Measurements from ENCODE around the gene DNAH1.

Gene DNAH1

DNA sequence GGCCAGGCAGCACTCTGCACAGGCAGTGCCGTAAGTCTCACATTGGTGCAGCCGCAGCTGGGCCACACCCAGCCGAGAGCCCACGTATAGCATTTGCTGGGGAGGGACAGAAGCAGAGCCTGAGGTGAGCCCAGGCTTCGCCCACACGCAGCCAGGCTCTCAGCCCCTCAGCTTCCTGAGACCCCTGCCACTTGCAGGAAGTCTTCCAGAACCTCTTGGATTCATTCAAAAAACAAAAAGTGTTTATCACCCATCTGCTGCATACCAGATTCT is 121.9 kb downstream of the DNAH1 start:
- no peak for DNase-seq

DNA sequence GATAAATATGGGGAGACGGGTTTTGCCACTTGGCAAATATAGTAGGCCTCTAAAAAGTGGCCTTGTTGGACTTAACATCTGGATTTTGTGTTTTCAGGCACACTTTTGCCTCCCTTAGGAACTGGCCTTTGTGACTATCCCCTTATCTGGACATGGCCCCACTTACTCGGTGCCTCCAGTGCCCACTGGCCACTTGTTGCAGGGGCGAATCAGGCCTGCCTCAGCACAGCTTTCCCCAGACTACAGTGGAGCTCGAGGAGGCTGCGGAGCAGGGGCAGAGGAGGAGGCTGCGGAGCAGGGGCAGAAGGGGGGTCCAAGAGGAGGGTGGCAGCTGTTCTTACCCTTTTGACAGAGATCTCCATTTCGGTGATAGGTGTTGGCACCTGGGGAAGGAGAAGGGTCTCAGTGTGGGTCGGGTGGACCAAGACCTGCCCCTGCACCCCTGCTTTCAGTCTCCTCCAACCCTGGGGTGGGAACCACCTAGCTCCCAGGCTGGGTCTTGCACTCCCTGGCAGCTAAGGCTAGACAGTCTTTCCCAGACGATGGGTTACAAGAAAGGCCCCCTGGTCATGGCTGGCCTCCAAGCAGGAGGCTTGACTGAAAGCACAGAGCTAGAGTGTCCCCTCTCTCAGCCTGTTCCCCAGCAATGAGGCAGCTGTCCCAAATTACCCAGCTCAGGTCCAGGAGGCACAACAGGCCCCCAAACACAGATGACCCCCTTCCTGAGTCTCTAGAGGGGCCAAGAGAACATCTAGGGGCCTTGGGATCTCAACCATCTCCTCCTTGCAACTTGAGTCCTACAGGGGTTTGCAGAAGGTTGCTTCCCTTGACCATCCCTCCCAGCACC is 122.7 kb downstream of the DNAH1 start:
- no peak for DNase-seq

GRCh38 chr3:52439426-52440248 is 123.5 kb downstream of the DNAH1 start:
- no peak for DNase-seq

DNA sequence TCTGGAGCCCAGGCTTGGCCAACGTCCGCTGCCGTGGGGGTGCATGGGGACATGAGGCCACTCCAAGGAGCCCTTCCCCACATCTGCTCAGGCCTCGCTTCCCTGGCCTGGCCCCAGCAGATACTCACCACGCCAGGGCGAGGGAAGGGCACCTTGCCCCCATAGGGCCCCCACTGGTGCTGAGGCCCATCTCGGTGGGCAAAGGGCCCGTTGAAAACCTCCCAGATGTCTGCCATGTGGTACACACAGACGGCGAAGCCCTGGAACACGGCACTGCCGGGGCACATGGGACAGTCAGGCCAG is 124.1 kb downstream of the DNAH1 start:
- DNase-seq: no peak

- DNase-seq: no peak
Measured at GRCh38 chr3:52440671-52441070, 124.6 kb downstream of the DNAH1 start.

DNA sequence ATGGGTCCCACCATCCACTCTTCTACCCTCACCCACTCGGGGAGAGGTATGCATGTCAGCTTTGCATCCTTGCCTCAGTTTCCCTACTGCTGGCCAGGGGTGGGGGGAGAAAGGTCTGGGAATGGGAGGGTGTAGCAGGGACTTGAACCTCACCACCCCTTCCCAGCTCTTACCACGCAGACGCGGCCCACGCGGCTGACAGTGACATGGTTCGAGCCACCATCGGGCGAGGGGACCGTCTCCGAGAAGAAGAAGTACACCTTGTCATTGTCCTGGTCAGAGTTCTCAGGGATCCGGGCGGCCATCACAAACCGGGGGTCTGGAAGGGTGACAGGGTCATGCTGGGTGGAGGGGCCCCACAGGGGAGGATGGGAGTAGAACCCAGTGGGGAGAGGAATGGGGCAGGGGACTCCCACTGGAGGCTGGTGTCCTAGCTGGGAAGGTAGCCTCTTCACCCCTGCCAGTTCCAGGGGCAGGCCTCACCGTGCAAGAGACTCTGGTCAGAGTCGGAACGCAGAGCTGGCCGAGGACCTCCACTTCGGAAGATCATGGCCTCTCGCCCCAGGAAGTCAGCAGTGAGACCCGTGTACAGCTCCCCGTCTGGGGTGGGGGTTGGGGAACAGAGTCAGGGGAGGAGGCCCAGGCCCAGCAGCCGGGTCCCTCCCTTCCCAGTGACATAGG is 125.1 kb downstream of the DNAH1 start:
- DNase-seq: no peak

DNA sequence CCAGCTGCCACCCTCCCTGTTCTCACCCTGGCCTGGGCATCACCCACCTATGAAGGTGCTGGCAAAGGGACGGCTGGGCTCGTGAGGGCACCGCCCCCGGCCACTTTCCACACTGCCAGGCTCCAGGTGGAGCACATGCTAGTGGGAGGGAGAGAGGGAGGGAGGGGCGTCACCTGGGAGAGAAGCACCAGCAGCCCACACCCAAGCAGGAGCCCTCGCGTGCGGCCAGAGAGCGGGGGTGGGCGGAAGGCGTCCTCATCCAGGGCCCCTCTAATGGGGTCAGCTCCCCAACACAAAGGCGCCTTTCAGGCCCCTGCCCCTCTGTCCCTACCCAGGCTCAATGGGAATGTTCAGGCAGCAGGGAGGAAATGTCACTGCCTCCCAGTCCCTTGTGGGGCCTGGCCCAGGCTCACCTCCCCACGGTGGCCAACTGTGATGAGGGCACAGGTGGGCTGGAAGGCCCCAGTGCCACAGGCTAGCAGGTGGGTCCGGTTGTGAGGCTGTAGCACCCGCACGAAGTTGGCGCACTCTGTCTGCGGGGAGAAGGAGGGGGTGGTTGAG is 125.7 kb downstream of the DNAH1 start:
- DNase-seq: no peak

DNA sequence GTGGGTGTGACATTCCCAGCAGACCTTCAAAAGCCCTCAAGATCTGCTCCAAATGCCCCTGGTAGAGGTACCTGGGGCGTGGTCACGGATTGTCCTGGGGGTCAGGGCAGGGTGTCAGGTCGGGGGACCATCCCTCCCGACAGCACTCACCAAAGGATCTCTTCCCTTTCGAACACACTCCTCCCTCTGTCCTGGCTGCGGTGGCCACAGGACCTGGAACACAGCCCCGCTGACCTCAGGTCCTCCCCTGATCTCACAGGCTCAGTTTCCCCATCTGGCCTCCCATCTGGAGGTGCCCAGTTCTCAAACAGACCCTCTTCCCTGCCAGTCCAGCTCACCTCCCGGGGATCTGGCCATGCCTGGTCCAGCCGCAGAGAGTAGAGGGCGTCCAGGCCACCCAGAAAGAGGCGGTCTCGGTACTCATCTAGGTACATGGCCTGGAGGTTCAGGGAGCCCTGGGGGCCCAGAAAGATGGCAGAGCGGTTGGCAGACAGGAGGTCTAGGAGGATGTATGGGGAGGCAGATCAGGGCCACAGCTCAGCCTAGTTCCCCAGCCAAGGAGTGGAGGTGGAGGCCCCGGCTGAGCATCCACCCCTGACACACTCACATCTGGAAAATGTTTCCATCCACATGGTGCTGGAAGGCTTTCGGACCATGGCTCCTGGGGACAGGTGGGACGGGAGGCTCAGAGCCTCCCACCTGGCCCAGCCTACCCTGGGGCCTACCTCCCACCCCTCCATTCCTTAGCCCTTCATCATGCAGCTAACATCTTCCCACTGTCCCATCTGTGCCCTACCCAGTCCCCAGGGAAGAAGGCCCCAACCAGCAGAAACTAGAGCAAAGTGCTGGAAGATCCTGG is 126.5 kb downstream of the DNAH1 start:
- DNase-seq: no peak

DNA sequence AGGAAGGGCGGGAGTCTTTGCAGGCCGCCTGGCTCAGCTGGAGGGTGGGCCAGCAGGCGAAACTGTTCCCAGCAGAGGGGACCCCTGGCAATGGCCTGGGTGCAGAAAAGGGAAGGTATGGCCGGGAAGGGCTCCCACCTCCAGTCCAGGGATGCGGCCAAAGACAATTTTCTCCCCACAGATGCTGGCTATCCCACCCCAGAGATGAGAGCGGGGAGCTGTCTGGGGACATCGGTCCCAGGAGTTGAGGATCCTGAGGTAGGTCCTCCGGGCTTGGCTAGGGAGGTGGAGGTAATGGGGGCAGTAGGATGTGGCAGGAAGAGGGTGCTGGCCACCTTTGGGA is 127.1 kb downstream of the DNAH1 start:
- DNase-seq: no peak

GRCh38 chr3:52443791-52444687 is 127.9 kb downstream of the DNAH1 start:
- no peak for DNase-seq

DNA sequence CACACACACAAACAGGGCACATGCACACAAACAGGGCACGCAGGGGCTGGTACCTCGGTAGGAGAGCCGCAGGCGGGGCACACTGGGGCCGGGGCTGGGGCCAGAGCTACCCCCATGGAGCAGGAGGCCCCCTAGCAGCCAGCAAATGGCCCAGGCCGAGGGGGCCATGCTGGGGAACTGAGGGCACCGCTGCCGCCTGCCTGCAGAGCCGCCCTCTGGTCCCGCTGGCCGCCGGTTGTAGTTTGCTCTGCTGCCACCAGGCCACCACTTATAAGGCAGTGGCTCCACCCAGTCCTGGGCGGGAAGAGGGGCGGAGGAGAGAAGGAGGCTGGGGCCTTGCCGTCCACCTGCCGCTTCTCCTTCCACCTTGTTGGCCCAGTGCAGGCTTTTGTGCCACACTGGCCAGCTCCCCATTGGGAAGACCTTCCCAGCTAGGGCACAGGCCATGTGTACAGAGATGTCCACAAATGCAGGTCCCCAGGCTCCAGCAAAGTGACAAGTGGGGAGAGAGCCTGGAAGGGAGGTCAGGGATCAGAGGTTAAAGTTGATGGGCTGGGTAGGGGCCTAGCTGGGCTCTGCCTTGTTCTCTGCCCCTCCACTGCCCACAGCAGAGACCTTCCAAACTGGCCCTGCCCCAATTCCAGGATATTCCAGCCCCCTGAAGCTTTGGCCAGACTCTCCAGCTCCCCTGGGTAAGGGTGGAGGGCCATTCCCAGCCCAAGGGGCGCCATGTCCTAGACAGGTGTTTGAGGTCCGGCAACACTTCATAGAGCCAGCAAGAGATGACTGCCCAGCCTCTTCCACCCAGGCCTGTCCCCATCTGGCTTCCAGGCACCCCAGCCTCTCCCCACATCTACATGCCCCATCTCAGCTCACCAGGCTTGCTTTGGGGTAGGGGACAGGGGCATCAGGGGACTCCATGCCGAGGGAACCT is 129.0 kb downstream of the DNAH1 start, which contains the start of gene SEMA3G:
TSS of gene SEMA3G (minus strand) at position 244 of the 934 bp plus-strand sequence. CDS start at position 168, 76 bp downstream.
- peak; percentile 61 for DNase-seq

DNA sequence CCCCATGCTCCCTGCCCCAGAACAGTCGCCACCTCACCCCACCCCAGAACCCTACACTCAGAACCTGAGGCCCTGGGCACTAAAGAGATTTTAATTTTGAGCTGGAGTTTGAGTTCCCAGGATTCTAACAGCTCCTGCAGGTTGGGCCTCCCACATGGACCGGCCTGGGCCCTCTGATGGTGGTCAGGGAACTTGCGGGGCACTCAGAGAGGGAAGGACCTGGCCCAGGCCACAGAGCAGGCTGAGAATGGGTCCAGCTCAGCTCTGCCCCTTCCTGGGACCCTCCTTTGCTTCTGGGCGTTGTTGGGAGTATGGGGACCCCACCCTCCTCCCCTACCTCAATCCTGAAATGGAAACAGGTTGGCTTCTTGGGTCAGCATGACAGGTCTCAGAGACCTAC is 129.9 kb downstream of the DNAH1 start:
- no peak for DNase-seq

DNA sequence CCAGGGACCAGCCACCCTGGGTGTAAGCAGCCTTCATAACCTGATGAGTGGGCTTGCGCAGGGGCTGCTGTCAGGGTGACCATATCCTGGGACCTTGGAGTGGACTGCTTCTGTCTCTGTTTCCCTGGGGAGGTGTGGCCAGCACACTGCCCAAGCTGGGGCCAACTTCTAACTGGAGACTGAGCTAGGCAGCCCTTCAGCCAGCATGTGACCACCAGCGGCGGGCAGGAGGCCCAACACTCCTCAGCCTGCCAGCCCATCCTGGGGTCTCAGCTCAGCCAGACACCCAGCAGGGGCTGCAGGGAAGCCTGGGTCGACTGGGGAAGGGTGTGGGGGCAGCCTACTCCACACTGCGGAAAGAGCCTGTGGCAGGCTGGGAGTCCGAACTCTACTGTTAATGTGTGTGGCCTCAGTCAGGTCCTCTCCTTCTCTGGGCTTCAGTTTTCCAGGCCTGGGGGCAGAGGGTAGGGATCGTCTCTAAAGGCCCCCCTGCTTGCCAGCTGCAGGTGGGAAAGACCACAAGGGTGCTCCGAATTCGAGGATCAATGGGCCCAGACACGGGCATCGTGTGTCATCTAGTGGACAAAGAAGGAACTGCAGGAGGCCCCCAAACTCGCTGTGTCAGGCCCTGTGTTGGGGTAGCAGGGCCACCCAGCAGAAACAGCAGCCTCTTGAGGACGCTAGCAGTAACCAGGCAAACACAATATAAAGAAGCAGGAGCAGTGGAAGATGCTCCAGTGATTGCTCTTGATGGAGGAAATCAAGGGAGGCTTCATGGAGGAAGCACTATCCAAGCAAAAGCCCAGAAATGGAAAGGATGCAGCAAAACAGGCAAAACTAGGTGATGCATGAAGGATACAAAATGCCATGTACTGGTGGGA is 130.8 kb downstream of the DNAH1 start:
- DNase-seq: peak; percentile 75

DNA sequence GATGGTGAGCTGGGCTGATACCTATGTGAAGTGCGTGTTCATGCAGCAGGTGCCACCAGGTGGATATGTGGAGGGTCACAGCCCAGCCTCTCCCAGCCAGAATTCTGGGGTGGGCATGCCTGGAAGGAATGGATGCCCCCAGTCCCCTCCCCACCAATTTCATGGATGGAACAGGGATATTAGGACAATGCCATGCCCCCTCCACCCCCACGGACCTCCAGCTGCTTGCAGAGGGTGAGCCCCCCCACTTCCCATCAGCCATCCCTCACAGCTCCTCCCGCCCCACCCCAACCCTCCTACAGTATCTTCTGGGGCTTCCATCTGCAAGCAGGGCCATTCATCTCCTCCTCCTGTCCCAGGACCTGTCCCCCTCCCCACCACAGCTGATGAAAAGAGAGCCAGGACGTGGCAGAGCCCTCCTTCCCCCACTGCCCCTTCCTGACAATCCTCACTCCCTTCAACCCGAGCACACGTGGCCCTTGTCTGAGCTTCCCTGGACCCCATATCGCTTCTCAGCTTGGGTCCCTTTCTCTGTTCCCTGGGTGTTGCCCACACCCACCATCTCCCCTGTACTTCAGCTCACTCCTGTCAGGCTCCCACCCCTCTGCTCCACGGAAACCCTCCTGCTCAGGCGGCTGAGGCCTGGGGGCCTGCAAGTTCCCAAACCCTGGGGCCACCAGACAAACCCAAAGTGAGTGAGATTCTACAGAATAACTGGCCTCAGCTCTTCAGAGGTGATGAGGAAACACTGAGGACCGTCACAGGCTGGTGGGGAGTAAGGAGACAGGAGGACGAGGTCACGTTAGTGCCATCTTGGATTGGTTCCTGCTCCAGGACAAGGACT is 131.6 kb downstream of the DNAH1 start:
- DNase-seq: no peak
